DMS114 treated with DMSO at 0.1 percent for 48 hours (cell line): ENCODE results near the gene ARHGAP10.

Experiments used
- DNase-seq: peaks from one replicate; lab custom pipeline; 2025; ENCODE audit not compliant: unreplicated experiment; lab: John Stamatoyannopoulos, UW

ARHGAP10 gene

GRCh38 chr4:148021686-148022085 lies 289.8 kb downstream of the ARHGAP10 start:
- no peak for DNase-seq

GRCh38 chr4:148022975-148023374 lies 291.1 kb downstream of the ARHGAP10 start:
- DNase-seq = no peak

- no peak for DNase-seq
Measured at GRCh38 chr4:148023512-148024181, 291.8 kb downstream of the ARHGAP10 start.

GRCh38 chr4:148025981-148026380 lies 294.1 kb downstream of the ARHGAP10 start:
- no peak for DNase-seq

GRCh38 chr4:148027201-148027600 lies 295.3 kb downstream of the ARHGAP10 start:
- no peak for DNase-seq

- no peak for DNase-seq
Measured at GRCh38 chr4:148029781-148030180, 297.9 kb downstream of the ARHGAP10 start.

GRCh38 chr4:148030193-148030873 lies 298.4 kb downstream of the ARHGAP10 start:
- DNase-seq = no peak

GRCh38 chr4:148034813-148035212 lies 302.9 kb downstream of the ARHGAP10 start:
- DNase-seq = no peak

GRCh38 chr4:148041606-148042329 lies 309.9 kb downstream of the ARHGAP10 start:
- no peak for DNase-seq

- no peak for DNase-seq
Measured at GRCh38 chr4:148044089-148044911, 312.4 kb downstream of the ARHGAP10 start.

GRCh38 chr4:148044912-148045352 lies 313.0 kb downstream of the ARHGAP10 start:
- DNase-seq = no peak

GRCh38 chr4:148048598-148048997 lies 316.7 kb downstream of the ARHGAP10 start:
- no peak for DNase-seq

GRCh38 chr4:148051403-148051802 lies 319.5 kb downstream of the ARHGAP10 start:
- DNase-seq = no peak

GRCh38 chr4:148052448-148052847 lies 320.6 kb downstream of the ARHGAP10 start:
- DNase-seq = no peak

GRCh38 chr4:148053298-148054003 lies 321.6 kb downstream of the ARHGAP10 start:
- no peak for DNase-seq

GRCh38 chr4:148054275-148054674 lies 322.4 kb downstream of the ARHGAP10 start:
- no peak for DNase-seq

GRCh38 chr4:148055844-148056243 lies 324.0 kb downstream of the ARHGAP10 start:
- DNase-seq = no peak

GRCh38 chr4:148056879-148057278 lies 325.0 kb downstream of the ARHGAP10 start:
- DNase-seq = no peak

GRCh38 chr4:148057516-148057915 lies 325.6 kb downstream of the ARHGAP10 start:
- DNase-seq = no peak
